ENCODE measurements around the gene CLDN15.

GRCh38 chr7:101269664-101270063 is 32.1 kb upstream of the CLDN15 start:
- TF ChIP-seq CTCF (conservative IDR thresholded peaks at IDR 0.05; ENCODE audit: low read length) (no peak), EZH2phosphoT487 (IDR thresholded peaks at IDR 0.05; ENCODE audit: borderline replicate concordance, low read depth, low read length) (no peak)

Data from OCI-LY7 (cell line).